Endometrium (tissue), 2 donors: Measurements from ENCODE around the gene EIF4E2.

Experiments
- FAIRE-seq: peaks from 2 replicates; lab custom pipeline; 2012; peaks lifted over from hg19 to GRCh38; lab: Jason Lieb, UNC
- donor health status: control.
- donor health status: control.

EIF4E2 gene

DNA sequence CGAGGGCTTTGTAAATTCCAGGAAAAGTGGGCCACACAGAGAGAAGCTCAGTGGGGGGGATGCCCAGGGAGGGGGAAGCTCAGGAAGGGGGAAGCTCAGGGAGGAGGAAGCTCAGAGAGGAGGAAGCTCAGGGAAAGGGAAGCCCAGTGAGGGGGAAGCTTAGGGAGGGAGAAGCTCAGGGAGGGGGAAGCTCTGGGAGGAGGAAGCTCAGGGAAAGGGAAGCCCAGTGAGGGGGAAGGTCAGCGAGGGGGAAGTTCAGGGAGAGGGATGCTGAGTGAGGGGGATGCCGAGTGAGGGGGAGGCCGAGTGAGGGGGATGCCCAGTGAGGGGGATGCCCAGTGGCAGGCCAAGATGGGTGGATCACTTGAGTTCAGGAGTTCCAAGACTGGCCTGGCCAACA, 11.8 kb upstream of the EIF4E2 start:
- FAIRE-seq = no peak

GRCh38 chr2:232539298-232540231, 10.9 kb upstream of the EIF4E2 start, which contains the start of gene CHRNG:
Gene CHRNG, plus strand, starts transcription at chr2:232539692. Its CDS starts 56 bp downstream, at chr2:232539748.
- no peak for FAIRE-seq

DNA sequence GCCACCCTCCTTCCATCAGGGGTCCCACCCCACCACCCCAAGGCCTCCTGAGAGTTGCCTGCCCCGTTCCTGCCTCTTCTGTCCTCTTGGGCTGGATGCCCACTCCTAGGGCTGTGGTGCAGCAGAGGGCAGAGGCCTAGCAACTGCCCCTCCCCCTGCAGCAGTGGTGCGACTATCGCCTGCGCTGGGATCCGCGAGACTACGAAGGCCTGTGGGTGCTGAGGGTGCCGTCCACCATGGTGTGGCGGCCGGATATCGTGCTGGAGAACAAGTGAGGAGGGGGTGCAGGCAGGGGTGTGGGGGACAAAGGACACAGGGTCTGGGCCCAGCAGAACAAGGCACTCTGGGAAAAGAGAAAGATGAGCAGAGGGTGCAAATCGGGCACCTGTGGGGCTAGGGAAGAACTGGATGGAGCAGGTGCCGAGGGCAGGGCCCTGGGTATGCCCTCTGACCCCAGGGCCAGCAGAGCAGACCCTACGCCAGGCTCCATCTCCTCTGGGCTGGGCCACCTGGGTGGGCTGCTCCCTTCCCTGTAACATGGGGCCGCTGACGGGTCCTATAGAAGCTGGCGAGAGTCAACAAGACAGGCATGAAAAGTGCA, 9.9 kb upstream of the EIF4E2 start:
- FAIRE-seq = no peak

DNA sequence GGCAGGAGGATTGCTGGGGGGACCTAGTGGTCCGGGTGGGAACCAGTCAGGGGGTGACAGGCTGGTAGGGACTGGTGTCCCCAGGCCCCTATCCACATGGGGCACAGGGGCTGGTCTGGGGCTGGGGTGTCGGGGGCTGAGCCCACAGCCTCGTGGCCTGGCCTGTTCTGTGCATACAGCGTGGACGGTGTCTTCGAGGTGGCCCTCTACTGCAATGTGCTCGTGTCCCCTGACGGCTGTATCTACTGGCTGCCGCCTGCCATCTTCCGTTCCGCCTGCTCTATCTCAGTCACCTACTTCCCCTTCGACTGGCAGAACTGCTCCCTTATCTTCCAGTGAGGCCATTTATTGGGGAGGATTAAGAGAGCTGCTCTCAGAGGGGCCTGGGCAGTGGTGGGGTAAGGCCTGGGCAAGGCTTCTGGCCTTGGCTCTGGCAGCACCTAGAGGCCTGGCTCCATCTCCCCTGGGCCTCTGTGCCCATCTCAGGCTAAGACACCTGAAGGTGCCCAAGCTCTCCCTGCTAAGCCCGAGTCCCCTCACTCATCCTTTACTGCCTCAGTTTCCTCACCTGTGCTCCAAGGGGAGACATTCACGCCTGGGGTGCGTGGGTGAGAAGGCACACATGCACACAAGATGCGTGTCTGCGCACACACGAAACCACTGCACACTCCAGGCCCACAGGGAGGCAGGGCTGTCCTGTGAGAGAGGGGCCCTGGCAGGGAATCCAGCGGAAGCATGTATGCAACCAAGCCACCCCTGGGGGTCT, 9.1 kb upstream of the EIF4E2 start:
- FAIRE-seq = no peak

DNA sequence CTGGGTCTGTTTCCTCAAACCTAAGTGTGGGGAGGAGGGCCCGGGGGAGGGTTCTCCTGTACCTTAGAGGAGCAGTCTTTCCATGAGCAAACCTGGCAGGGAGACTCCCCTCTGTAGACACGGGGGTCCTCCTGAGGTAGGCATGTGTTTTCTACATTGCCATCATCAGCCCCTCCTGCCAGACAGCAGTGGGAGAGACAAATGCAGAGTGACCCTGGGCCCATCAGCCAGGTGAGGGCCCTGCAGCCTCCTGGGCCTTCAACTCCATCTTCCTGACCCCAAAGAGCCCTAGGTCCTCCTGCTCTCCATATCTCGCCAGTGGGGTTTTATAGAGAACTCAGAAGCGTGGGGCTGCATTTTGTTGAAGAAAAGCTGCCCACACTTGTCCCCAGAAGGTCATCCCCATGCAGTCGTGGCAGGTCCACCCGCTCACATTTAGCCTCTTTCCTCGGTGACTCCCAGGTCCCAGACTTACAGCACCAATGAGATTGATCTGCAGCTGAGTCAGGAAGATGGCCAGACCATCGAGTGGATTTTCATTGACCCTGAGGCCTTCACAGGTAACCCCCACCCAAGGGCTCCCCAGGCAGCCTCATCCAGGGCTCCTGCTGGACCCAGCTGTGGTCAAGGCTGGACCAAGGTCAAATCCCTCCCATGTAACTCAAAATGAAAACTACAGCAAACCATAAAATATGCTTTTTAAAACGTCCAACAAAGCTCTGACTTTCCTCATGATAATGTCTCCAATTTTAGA, 8.4 kb upstream of the EIF4E2 start:
- no peak for FAIRE-seq

GRCh38 chr2:232542715-232543467, 7.6 kb upstream of the EIF4E2 start:
- FAIRE-seq = no peak

DNA sequence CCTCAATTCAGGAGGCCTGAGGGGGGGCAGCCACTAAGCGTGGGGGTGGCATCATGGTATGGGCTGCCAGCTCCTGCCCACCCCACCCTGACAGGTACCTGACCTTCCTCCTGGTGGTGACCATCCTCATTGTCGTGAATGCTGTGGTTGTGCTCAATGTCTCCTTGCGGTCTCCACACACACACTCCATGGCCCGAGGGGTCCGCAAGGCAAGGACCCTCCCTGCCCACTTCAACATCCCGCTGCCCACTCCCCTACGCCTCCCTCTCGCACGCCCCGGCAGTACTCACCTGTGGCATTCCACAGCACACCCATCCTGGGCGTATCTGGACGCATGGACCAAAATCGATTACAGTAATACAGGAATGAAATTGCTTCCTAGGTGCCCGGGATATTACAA, 7.0 kb upstream of the EIF4E2 start:
- no peak for FAIRE-seq

GRCh38 chr2:232543928-232544631, 6.4 kb upstream of the EIF4E2 start:
- FAIRE-seq = no peak

- FAIRE-seq = no peak
These were observed 5.8 kb upstream of the EIF4E2 start for GRCh38 chr2:232544674-232545073.

GRCh38 chr2:232545511-232546375, 4.7 kb upstream of the EIF4E2 start:
- FAIRE-seq = no peak

GRCh38 chr2:232547991-232548390, 2.5 kb upstream of the EIF4E2 start:
- FAIRE-seq = no peak

DNA sequence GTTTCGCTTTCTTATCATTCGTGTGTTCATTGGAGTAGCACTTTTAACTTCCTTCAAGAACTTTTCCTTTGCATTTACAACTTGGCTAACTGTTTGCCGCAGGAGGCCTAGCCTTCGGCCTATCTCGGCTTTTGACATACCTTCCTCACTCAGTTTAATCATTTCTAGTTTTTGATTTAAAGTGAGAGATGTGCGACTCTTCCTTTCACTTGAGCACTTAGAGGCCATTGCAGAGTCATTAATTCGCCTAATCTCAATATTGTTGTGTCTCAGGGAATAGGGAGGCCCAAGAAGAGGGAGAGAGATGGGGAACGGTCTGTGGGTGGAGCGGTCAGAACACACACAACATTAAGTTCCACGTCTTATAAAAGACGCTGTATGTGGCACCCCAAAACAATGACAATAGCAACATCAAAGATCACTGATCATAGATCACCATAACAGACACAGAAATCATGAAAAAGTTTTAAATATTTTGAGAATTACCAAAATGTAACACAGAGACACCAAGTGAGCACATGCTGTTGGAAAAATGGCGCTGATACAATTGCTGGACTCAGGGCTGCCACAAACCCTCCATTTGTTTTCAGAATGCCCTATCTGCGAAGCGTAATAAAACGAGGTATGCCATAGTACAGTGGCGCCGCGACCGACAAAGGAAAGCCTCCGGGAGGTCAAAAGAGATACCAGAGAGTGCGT, 685 bp upstream of the EIF4E2 start:
- FAIRE-seq = no peak

GRCh38 chr2:232551250-232551638, 755 bp downstream of the EIF4E2 start:
- FAIRE-seq = no peak

GRCh38 chr2:232551776-232552175, 1.3 kb downstream of the EIF4E2 start:
- FAIRE-seq = no peak

GRCh38 chr2:232556426-232556825, 5.9 kb downstream of the EIF4E2 start:
- no peak for FAIRE-seq

- FAIRE-seq = no peak
These were observed 12.1 kb downstream of the EIF4E2 start for GRCh38 chr2:232562515-232563151.

DNA sequence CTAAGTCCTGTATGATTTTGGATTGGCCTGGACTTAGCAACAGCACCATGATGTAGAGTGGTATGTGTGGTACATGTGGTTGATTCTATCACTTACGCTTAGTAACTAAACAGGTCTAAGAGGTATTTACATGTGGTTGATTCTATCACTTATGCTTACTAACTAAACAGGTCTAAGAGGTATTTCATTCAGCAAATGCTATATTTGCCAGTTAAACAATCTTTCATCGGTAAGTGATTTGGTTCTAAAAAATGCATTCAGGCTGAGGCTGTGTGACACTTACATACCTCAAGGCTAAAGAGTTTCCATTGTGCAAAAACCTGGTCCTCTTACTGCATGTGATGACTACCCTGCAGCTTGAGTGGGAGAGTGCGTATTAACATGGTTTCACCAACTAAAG, 13.1 kb downstream of the EIF4E2 start:
- no peak for FAIRE-seq

DNA sequence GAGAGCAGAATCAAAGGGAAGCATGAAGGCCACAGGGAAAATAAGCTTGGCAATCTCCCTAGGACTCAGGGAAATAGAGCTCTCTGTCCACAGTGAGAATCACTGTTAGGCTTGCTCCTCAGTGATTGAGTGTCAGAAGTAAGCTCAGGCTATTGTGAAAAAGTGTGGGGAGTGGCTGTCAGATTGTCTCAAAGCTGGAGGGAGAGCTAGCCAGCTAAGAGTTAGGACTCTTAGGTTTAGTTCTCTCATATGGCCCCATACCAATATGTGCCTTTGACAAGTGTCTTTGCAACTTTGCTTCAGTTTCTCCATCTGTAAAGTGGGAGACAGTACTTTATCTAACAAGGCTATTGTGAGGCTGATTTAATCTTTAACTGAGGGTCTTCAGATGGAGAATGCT, 17.2 kb downstream of the EIF4E2 start:
- no peak for FAIRE-seq

GRCh38 chr2:232568161-232568560, 17.7 kb downstream of the EIF4E2 start:
- no peak for FAIRE-seq
